GM21447 (cell line): ENCODE data around the gene COL23A1.
"Not testable (repeated sequence)": the region's sequence is repeated elsewhere in the genome, so short reads cannot be mapped to it uniquely, and the experiment has no call there.

Experiments
- ATAC-seq: cut with Tn5 transposase; IDR thresholded peaks from one replicate; pipeline ENCODE4 v1.9.1; 2021; ENCODE audit not compliant: unreplicated experiment

COL23A1 gene

GRCh38 chr5:178486878-178487512, 103.2 kb downstream of the COL23A1 start:
- not testable (repeated sequence) for ATAC-seq

DNA sequence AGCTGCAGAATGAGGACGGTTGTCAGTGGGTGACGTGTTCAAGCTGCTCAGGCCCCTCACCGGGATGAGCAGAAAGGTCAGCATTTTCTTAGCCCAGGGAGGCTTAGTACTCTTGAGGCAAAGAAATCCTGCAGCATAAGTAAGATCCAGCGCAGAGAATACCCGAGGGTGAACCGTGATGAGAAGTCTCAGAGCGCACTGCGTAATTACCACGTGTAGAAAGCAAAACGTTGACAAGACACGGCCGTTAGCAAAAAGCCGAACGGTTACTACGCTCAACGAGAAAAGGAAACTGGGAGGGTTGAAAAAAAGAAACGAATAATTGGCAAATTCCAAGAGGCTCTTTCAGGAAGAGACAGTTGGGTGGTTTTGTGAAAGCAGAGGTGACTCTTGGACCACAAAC, 104.0 kb downstream of the COL23A1 start:
- no peak for ATAC-seq

- no peak for ATAC-seq
Observed at GRCh38 chr5:178483620-178484019, 106.6 kb downstream of the COL23A1 start.

GRCh38 chr5:178479261-178479660, 110.9 kb downstream of the COL23A1 start:
- no peak for ATAC-seq

GRCh38 chr5:178478370-178478769, 111.8 kb downstream of the COL23A1 start:
- ATAC-seq: no peak

DNA sequence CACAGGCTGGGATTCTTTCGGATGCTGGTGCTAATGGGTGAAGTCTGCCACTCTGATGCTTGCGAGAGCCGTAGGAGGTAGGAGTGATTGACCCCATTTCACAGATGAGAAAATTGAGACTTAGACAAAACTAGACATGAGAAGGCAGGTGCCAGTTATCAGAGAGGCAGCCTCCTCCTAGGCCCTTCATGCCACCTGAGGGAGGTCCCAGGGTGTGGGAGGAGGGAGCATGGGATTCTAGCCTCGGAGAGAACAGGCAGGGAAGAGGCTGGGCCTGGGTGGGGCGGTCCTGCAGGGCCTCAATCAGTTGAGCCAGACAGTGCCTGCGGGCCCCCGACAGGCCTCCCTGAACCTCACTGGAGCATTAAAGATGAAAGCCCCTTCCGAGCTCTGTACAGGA, 112.4 kb downstream of the COL23A1 start:
- ATAC-seq: no peak

GRCh38 chr5:178476972-178477754, 113.0 kb downstream of the COL23A1 start:
- ATAC-seq: no peak

DNA sequence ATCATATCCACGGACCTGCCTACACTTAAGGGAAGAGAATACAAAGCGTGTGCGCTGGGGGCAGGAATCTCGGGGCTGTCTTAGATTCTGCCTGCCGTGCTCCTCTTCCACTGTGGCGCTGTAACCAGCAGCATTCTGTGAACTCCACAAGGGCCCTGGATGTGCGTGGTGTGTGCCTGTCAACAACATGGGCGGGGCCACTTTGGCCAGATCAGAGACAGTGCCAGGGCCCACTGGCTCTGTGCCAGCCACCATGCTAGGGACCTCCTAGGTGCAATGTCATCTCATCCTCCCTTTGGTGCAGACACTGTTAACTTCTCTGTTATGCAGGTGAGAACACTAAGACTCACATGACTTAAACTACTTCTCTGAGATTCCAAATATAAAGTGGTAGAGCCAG, 113.7 kb downstream of the COL23A1 start:
- ATAC-seq: no peak

GRCh38 chr5:178475422-178475821, 114.8 kb downstream of the COL23A1 start:
- ATAC-seq: no peak

- ATAC-seq: no peak
Observed at GRCh38 chr5:178474562-178475184, 115.5 kb downstream of the COL23A1 start.

DNA sequence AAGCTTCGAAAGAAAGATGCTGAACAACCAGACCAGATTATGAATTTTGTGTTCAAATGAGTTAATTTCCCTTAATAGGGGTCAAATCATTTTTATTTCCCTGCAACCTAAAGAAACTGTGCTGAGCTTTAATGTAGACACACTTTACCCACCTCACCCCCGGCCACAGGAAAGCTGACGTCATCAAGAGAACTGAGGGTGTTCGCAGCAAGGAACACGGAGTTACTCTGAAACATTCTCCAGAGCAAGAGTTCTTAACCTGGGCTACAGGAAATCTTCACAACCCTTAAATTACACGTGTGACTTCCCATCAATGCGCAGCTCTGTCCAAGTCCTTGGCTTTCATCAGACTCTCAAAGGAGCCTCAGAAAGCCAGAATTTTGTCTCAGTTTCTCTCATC, 116.3 kb downstream of the COL23A1 start:
- no peak for ATAC-seq

- no peak for ATAC-seq
Observed at GRCh38 chr5:178472138-178472537, 118.1 kb downstream of the COL23A1 start.

- no peak for ATAC-seq
Observed at GRCh38 chr5:178471711-178472110, 118.5 kb downstream of the COL23A1 start.

DNA sequence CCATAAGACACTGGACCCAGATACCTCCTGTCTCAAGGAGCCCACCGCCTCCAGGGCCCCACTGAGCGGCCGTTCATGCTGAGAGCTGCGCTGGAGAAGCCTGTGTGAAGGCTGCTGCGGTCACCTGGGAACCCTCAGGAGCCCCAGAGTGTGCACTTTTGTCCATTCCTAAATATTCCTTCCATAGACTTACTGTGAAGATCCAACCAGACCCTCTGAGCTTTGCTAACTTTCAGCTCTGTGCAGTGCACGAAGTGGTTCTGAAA, 119.5 kb downstream of the COL23A1 start:
- no peak for ATAC-seq

GRCh38 chr5:178469975-178470759, 120.0 kb downstream of the COL23A1 start:
- ATAC-seq: no peak

DNA sequence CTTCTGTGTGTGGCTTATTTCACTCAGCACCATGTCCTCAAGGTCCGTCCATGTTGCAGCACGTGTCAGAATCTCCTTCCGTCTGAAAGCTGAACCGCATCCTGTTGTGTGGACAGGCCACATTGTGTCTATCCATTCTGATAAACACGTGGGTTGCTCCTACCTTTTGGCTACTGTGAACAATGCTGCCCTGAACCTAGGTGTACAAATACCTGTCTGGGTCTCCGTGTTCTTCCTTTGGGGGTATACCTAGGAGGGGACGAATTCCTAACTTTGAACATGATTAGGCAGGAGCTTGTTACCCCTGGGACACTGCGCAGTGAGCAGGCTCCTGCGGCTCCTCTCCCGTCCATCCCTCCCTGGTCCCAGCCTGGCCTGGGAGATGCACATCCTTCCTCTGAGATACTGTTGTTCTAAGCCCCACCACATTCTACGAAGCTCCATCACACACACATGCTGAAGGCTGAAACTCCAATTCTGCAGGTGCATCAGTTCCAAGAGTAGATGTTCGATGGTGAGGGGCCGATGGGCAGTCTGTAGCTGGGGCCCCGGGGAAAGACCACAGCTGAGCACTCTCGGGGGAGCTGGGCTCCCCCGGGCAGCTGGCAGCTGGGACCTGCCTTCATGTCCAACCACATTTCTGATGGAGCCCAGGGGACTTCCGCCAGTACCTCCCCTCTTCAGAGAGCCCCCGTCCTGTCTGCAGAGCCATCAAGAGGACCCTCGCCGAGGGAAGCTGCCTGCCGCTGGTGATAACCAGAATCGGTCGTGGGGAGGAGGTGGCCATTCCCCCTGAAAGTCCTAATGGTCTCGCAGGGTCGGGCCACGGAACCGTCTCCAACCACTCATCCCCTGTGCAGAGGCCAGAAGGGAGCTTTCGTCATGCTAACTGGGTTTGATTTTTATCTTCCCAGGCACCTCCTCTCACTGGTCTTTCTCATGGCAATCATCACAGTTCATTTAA, 120.9 kb downstream of the COL23A1 start:
- no peak for ATAC-seq

- ATAC-seq: no peak
Observed at GRCh38 chr5:178468196-178468685, 122.0 kb downstream of the COL23A1 start.

- no peak for ATAC-seq
Observed at GRCh38 chr5:178467568-178468195, 122.5 kb downstream of the COL23A1 start.

GRCh38 chr5:178467205-178467567, 123.0 kb downstream of the COL23A1 start:
- no peak for ATAC-seq

DNA sequence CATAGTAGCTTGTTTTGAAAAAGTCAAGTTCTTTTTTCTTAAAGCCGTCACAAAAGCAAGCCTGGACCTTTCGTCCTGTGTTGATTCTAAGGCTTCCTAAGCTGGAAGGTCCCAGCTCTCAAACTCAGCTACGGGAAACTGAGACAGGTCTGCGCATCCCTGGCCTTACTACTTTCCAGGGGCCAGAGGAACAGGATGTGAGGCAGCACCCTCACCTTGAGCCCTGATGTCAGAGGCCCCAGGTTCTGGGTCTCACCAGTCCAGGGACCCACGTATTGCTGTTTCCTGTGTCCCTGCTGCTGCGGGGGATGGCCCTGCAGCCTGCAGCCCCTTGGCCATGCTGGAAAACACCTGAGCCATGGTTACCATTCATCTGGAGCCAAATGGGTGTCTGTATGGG, 123.9 kb downstream of the COL23A1 start:
- ATAC-seq: no peak
